GM12878 (cell line): ENCODE data around the gene ZBTB38. TPM values are rescaled to one million over a fixed set of nuclear protein-coding genes. Genes with fewer than 3 reads are reported as not detected.

Experiments used
- ASH2L ChIP-seq: fragments of 300-600, 200-600 bp; sonication (generic); IDR thresholded peaks from 2 replicates; pipeline ENCODE4 v1.6.1; 2017; ENCODE audit warnings: low read depth, mild to moderate bottlenecking, borderline replicate concordance
- ATF2 ChIP-seq: IDR thresholded peaks from 2 replicates; pipeline ENCODE4 v1.6.1; 2012; ENCODE audit warnings: low read length, inconsistent platforms
- EED ChIP-seq: sonication (generic); IDR thresholded peaks from 2 replicates; pipeline ENCODE4 v1.6.1; 2016; ENCODE audit warnings: antibody characterized with exemption, low read depth
- EGR1 ChIP-seq, 2 experiments: IDR thresholded peaks; 1 replicate in 1 of 2; 2 replicates in 1 of 2; pipeline ENCODE4 v1.6.1; 2011 to 2012; ENCODE audit warnings: low read depth in 2 of 2, low read length in 2 of 2, borderline replicate concordance in 1 of 2, mild to moderate bottlenecking in 1 of 2, moderate library complexity in 1 of 2
- ESRRA ChIP-seq: IDR thresholded peaks from 2 replicates; pipeline ENCODE4 v1.6.1; 2012; ENCODE audit warnings: mild to moderate bottlenecking, low read length, improper control_type of control experiment
- EZH2 ChIP-seq: IDR thresholded peaks from 2 replicates; pipeline ENCODE4 v1.6.1; 2012; ENCODE audit warnings: low read depth, mild to moderate bottlenecking, control low read depth, inconsistent platforms, low read length, borderline replicate concordance; ENCODE audit not compliant: control insufficient read depth
- HDGF ChIP-seq: fragments of 450-650 bp; IDR thresholded peaks from 2 replicates; pipeline ENCODE4 v1.6.1; 2016; ENCODE audit warnings: antibody characterized with exemption
- JUND ChIP-seq: IDR thresholded peaks from 2 replicates; pipeline ENCODE4 v1.6.1; 2012; ENCODE audit warnings: low read depth, mild to moderate bottlenecking, low read length, improper control_type of control experiment, moderate library complexity
- KDM1A ChIP-seq: fragments of 200-600 bp; sonication (generic); IDR thresholded peaks from 2 replicates; pipeline ENCODE4 v1.6.1; 2016; ENCODE audit warnings: borderline replicate concordance
- MTA3 ChIP-seq: IDR thresholded peaks from 2 replicates; pipeline ENCODE4 v1.6.1; 2012; ENCODE audit warnings: low read length, inconsistent platforms, borderline replicate concordance
- NR2F1 ChIP-seq: fragments of 450-650 bp; conservative IDR thresholded peaks from 2 replicates; pipeline ENCODE4 v1.6.1; 2017; ENCODE audit warnings: mild to moderate bottlenecking
- POLR2AphosphoS5 ChIP-seq: IDR thresholded peaks from 2 replicates; pipeline ENCODE4 v1.6.1; 2011; ENCODE audit warnings: mild to moderate bottlenecking, low read length, inconsistent platforms
- RAD21 ChIP-seq: IDR thresholded peaks from 2 replicates; pipeline ENCODE4 v1.6.1; 2011; ENCODE audit warnings: mild to moderate bottlenecking, low read depth, low read length, moderate library complexity; ENCODE audit not compliant: insufficient read depth
- RB1 ChIP-seq: fragments of 450-650 bp; formaldehyde crosslinking; IDR thresholded peaks from 2 replicates; pipeline ENCODE4 v1.6.1; 2017; ENCODE audit warnings: mild to moderate bottlenecking, borderline replicate concordance
- SP1 ChIP-seq: IDR thresholded peaks from one replicate; pipeline ENCODE4 v1.6.1; 2011; ENCODE audit warnings: low read depth, low read length
- SUZ12 ChIP-seq: fragments of 200-600 bp; sonication (generic); IDR thresholded peaks from one replicate; pipeline ENCODE4 v1.6.1; 2018; ENCODE audit warnings: antibody characterized with exemption, mild to moderate bottlenecking; ENCODE audit not compliant: unreplicated experiment
- YY1 ChIP-seq: IDR thresholded peaks from 2 replicates; pipeline ENCODE4 v1.6.1; 2011; ENCODE audit warnings: low read depth, mild to moderate bottlenecking, low read length
- polyA plus RNA-seq, 11 experiments: library from polyadenylated mRNA; depleted of rRNA in 4 of 11; unstranded in 6 of 11; stranded (reverse) in 5 of 11; fragments of >200 nt; fragmentation: Nextera tagmentation in 4 of 11; fragmentation: Illumina TruSeq in 1 of 11; extraction: Ambion mirVana in 4 of 11; extraction: Trizol in 1 of 11; gene quantifications; 1 replicate in 1 of 11; 2 replicates in 10 of 11; pipeline versions ENCODE4 v1.2.1 to v1.2.3, GENCODE V29; 2011 to 2016; ENCODE audit warnings: inconsistent platforms in 2 of 11, missing spikeins in 2 of 11, low read depth in 1 of 11
- total RNA-seq, 4 experiments: library from RNA; depleted of rRNA in 3 of 4; stranded (reverse); fragments of >200 nt in 3 of 4; fragmentation: Illumina TruSeq in 1 of 4; extraction: Trizol in 1 of 4; gene quantifications; 2 replicates each; pipeline versions ENCODE4 v1.2.1 to v1.2.3, GENCODE V29; 2013 to 2021
- TF ChIP-seq, protein P1 (sequence below): fragments of 450-650 bp; formaldehyde crosslinking; IDR thresholded peaks from 2 replicates; pipeline ENCODE4 v1.4.0; 2020; ENCODE audit warnings: mild to moderate bottlenecking, moderate library complexity
- TF ChIP-seq, protein P2 (sequence below), 3 experiments: IDR thresholded peaks in 2 of 3; conservative IDR thresholded peaks in 1 of 3; 2 replicates each; pipeline ENCODE4 v1.5.1; 2011; ENCODE audit warnings: low read depth in 3 of 3, low read length in 3 of 3, mild to moderate bottlenecking in 3 of 3, control low read depth in 2 of 3, moderate library complexity in 2 of 3, inconsistent platforms in 1 of 3, mixed read lengths in 1 of 3; ENCODE audit not compliant: control insufficient read depth in 2 of 3, insufficient read depth in 1 of 3; ENCODE audit errors: extremely low read depth in 1 of 3
- TF ChIP-seq, protein P3 (sequence below): IDR thresholded peaks from 2 replicates; pipeline ENCODE4 v1.6.1; 2012; ENCODE audit warnings: low read depth, low read length, improper control_type of control experiment

The ZBTB38 gene
- total and polyA plus RNA-seq, 10 of the 15 experiments (the other 5 are each of a cell fraction or from before 2014, with no cell fraction given): 34.2 to 115 (median 88.6) TPM

GRCh38 chr3:141401573-141402475 lies 33.5 kb downstream of the ZBTB38 start (continued):
- no peak for TF ChIP-seq SP1
- TF ChIP-seq ESRRA: no peak
- no peak for TF ChIP-seq ATF2
- TF ChIP-seq, protein P1, sequence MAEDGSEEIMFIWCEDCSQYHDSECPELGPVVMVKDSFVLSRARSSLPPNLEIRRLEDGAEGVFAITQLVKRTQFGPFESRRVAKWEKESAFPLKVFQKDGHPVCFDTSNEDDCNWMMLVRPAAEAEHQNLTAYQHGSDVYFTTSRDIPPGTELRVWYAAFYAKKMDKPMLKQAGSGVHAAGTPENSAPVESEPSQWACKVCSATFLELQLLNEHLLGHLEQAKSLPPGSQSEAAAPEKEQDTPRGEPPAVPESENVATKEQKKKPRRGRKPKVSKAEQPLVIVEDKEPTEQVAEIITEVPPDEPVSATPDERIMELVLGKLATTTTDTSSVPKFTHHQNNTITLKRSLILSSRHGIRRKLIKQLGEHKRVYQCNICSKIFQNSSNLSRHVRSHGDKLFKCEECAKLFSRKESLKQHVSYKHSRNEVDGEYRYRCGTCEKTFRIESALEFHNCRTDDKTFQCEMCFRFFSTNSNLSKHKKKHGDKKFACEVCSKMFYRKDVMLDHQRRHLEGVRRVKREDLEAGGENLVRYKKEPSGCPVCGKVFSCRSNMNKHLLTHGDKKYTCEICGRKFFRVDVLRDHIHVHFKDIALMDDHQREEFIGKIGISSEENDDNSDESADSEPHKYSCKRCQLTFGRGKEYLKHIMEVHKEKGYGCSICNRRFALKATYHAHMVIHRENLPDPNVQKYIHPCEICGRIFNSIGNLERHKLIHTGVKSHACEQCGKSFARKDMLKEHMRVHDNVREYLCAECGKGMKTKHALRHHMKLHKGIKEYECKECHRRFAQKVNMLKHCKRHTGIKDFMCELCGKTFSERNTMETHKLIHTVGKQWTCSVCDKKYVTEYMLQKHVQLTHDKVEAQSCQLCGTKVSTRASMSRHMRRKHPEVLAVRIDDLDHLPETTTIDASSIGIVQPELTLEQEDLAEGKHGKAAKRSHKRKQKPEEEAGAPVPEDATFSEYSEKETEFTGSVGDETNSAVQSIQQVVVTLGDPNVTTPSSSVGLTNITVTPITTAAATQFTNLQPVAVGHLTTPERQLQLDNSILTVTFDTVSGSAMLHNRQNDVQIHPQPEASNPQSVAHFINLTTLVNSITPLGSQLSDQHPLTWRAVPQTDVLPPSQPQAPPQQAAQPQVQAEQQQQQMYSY (CRISPR knock-in tag): no peak
- TF ChIP-seq EED: no peak
- TF ChIP-seq EZH2: no peak
- TF ChIP-seq, protein P2, sequence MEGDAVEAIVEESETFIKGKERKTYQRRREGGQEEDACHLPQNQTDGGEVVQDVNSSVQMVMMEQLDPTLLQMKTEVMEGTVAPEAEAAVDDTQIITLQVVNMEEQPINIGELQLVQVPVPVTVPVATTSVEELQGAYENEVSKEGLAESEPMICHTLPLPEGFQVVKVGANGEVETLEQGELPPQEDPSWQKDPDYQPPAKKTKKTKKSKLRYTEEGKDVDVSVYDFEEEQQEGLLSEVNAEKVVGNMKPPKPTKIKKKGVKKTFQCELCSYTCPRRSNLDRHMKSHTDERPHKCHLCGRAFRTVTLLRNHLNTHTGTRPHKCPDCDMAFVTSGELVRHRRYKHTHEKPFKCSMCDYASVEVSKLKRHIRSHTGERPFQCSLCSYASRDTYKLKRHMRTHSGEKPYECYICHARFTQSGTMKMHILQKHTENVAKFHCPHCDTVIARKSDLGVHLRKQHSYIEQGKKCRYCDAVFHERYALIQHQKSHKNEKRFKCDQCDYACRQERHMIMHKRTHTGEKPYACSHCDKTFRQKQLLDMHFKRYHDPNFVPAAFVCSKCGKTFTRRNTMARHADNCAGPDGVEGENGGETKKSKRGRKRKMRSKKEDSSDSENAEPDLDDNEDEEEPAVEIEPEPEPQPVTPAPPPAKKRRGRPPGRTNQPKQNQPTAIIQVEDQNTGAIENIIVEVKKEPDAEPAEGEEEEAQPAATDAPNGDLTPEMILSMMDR (IDR thresholded peaks at IDR 0.05 in 2 of 3, conservative IDR thresholded peaks at IDR 0.05 in 1 of 3; ENCODE audit: control insufficient read depth in 2 of 3, extremely low read depth in 1 of 3, insufficient read depth in 1 of 3, low read depth in 3 of 3, low read length in 3 of 3): no peak
- TF ChIP-seq SUZ12: no peak
- no peak for TF ChIP-seq KDM1A
- TF ChIP-seq MTA3: 0 out of 2 replicates have a peak, but pooled peaks have one; percentile 42
- 0 out of 3 replicates have a peak, but pooled peaks of 1 of the 2 experiments have one; percentile 16 for TF ChIP-seq EGR1 (IDR thresholded peaks at IDR 0.05; ENCODE audit: borderline replicate concordance in 1 of 2, low read depth in 2 of 2, low read length in 2 of 2)
- peak; percentile 78; the same call in 1 of the 2 replicates for TF ChIP-seq ASH2L
- TF ChIP-seq YY1: peak; percentile 95
- no peak for TF ChIP-seq POLR2AphosphoS5
- TF ChIP-seq RAD21: 0 out of 2 replicates have a peak, but pooled peaks have one; percentile 7
- TF ChIP-seq, protein P3, sequence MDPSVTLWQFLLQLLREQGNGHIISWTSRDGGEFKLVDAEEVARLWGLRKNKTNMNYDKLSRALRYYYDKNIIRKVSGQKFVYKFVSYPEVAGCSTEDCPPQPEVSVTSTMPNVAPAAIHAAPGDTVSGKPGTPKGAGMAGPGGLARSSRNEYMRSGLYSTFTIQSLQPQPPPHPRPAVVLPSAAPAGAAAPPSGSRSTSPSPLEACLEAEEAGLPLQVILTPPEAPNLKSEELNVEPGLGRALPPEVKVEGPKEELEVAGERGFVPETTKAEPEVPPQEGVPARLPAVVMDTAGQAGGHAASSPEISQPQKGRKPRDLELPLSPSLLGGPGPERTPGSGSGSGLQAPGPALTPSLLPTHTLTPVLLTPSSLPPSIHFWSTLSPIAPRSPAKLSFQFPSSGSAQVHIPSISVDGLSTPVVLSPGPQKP: no peak
- no peak; the same call in 1 of the 2 replicates for TF ChIP-seq RB1
- no peak for TF ChIP-seq HDGF
- TF ChIP-seq NR2F1: 0 out of 2 replicates have a peak, but pooled peaks have one; percentile 39
- TF ChIP-seq JUND: no peak
